SK-N-SH (cell line): ENCODE data around the gene CC2D1B. TPM values are rescaled to one million over a fixed set of nuclear protein-coding genes. Genes with fewer than 3 reads are reported as not detected.

Experiments
- CTCF ChIA-PET: fragments of 300-600, 350-600 bp; formaldehyde crosslinking; extraction: SDS; loops from one replicate; lab custom pipeline; 2021; lab: Yijun Ruan, JAX
- POLR2A ChIA-PET: fragments of 350-600 bp; sonication (Branson Sonifier 250); formaldehyde crosslinking; extraction: SDS; loops from one replicate; lab custom pipeline; 2020; ENCODE audit warnings: antibody characterized with exemption, inconsistent platforms; lab: Yijun Ruan, JAX
- DNase-seq: peaks from one replicate; pipeline ENCODE4 v3.0.0; 2012
- H2AFZ ChIP-seq: fragments of 200-600 bp; sonication (generic); 2 replicates; pipeline ENCODE4 v1.8.1; 2016; ENCODE audit warnings: antibody characterized with exemption, mild to moderate bottlenecking, low read depth
- H3F3A ChIP-seq: fragments of 200-600 bp; sonication (generic); replicated peaks from 2 replicates; pipeline ENCODE3; 2016; ENCODE audit warnings: antibody characterized with exemption, mild to moderate bottlenecking; ENCODE audit not compliant: insufficient read depth
- H3K27ac ChIP-seq, 2 experiments: fragments of 200-500 bp in 1 of 2; fragments of 200-600 bp in 1 of 2; sonication (Bioruptor generic) in 1 of 2; sonication (generic), shearing (Covaris generic) in 1 of 2; 2 replicates each; pipeline versions ENCODE4 v1.5.1 to v1.6.1; 2014 to 2016; ENCODE audit warnings: low read depth in 2 of 2, inconsistent platforms in 1 of 2, low read length in 1 of 2, mild to moderate bottlenecking in 1 of 2, mixed read lengths in 1 of 2
- H3K27me3 ChIP-seq: fragments of 200-600 bp; sonication (generic), shearing (Covaris generic); 2 replicates; pipeline ENCODE4 v1.6.1; 2016; ENCODE audit warnings: mixed run types; ENCODE audit not compliant: insufficient read depth
- H3K36me3 ChIP-seq, 2 experiments: fragments of 200-500 bp in 1 of 2; fragments of 200-600 bp in 1 of 2; sonication (Bioruptor generic) in 1 of 2; sonication (generic) in 1 of 2; replicated peaks in 1 of 2; 2 replicates each; pipeline versions ENCODE3 to v1.5.1; 2014 to 2016; ENCODE audit warnings: low read length in 1 of 2, mild to moderate bottlenecking in 1 of 2; ENCODE audit not compliant: insufficient read depth in 2 of 2, control insufficient read depth in 1 of 2
- H3K4me1 ChIP-seq, 2 experiments: fragments of 200-500 bp in 1 of 2; fragments of 200-600 bp in 1 of 2; sonication (Bioruptor generic) in 1 of 2; sonication (generic), shearing (Covaris generic) in 1 of 2; 2 replicates each; pipeline versions ENCODE4 v1.5.1 to v1.6.1; 2014 to 2016; ENCODE audit warnings: low read depth in 1 of 2, low read length in 1 of 2, mixed run types in 1 of 2; ENCODE audit not compliant: insufficient read depth in 2 of 2, control insufficient read depth in 1 of 2
- H3K4me2 ChIP-seq: fragments of 200-600 bp; sonication (generic), shearing (Covaris generic); 2 replicates; pipeline ENCODE4 v1.6.1; 2017; ENCODE audit warnings: mixed run types
- H3K4me3 ChIP-seq, 2 experiments: fragments of 200-500 bp in 1 of 2; fragments of 200-600 bp in 1 of 2; sonication (Bioruptor generic) in 1 of 2; sonication (generic), shearing (Covaris generic) in 1 of 2; 2 replicates each; pipeline versions ENCODE4 v1.5.1 to v1.8.1; 2014 to 2016; ENCODE audit warnings: low read depth in 2 of 2, inconsistent platforms in 1 of 2, low read length in 1 of 2, mild to moderate bottlenecking in 1 of 2, mixed read lengths in 1 of 2, moderate library complexity in 1 of 2
- H3K79me2 ChIP-seq: fragments of 200-600 bp; sonication (generic); 2 replicates; pipeline ENCODE4 v1.8.1; 2017; ENCODE audit warnings: mild to moderate bottlenecking; ENCODE audit not compliant: insufficient read depth
- H3K9ac ChIP-seq: fragments of 200-600 bp; sonication (generic); 2 replicates; pipeline ENCODE4 v1.6.1; 2017; ENCODE audit warnings: mixed run types
- H3K9me2 ChIP-seq: fragments of 200-600 bp; sonication (generic); 2 replicates; pipeline ENCODE4 v1.6.1; 2017; ENCODE audit warnings: mixed run types
- H3K9me3 ChIP-seq: fragments of 200-600 bp; sonication (generic); 2 replicates; pipeline ENCODE4 v1.6.1; 2017; ENCODE audit warnings: mixed run types, mild to moderate bottlenecking, moderate library complexity
- H4K20me1 ChIP-seq: fragments of 200-600 bp; sonication (generic); 2 replicates; pipeline ENCODE4 v1.6.1; 2017; ENCODE audit warnings: mild to moderate bottlenecking, mixed run types; ENCODE audit not compliant: insufficient read depth
- EP300 ChIP-seq, 2 experiments: IDR thresholded peaks; 2 replicates each; pipeline versions ENCODE4 v1.4.0 to v1.6.1; 2012; ENCODE audit warnings: borderline replicate concordance in 1 of 2, low read depth in 1 of 2, low read length in 1 of 2
- EZH2phosphoT487 ChIP-seq: fragments of 200-600 bp; sonication (generic); IDR thresholded peaks from 2 replicates; pipeline ENCODE4 v1.6.1; 2017; ENCODE audit warnings: low read depth, mixed run types, mild to moderate bottlenecking, antibody characterized with exemption, moderate library complexity, borderline replicate concordance
- FOXJ3 ChIP-seq: sonication (generic); formaldehyde crosslinking; IDR thresholded peaks from 2 replicates; pipeline ENCODE4 v1.5.1; 2020; ENCODE audit warnings: mild to moderate bottlenecking, missing genetic modification reagents
- FOXM1 ChIP-seq: IDR thresholded peaks from 2 replicates; pipeline ENCODE4 v1.4.0; 2012; ENCODE audit warnings: low read depth, mild to moderate bottlenecking
- GABPA ChIP-seq: IDR thresholded peaks from 2 replicates; pipeline ENCODE4 v1.4.0; 2012; ENCODE audit warnings: low read depth, mild to moderate bottlenecking
- GATA2 ChIP-seq: sonication (generic); formaldehyde crosslinking; IDR thresholded peaks from 2 replicates; pipeline ENCODE4 v1.5.0; 2020; ENCODE audit warnings: mild to moderate bottlenecking, missing genetic modification reagents
- MXI1 ChIP-seq: IDR thresholded peaks from 2 replicates; pipeline ENCODE4 v1.6.1; 2012; ENCODE audit warnings: mild to moderate bottlenecking, low read depth, low read length, improper control_type of control experiment
- NFIC ChIP-seq: IDR thresholded peaks from 2 replicates; pipeline ENCODE4 v1.4.0; 2012; ENCODE audit warnings: borderline replicate concordance
- POLR2AphosphoS5 ChIP-seq: IDR thresholded peaks from 2 replicates; pipeline ENCODE4 v1.6.1; 2012; ENCODE audit warnings: low read depth, low read length
- RAD21 ChIP-seq: IDR thresholded peaks from 2 replicates; pipeline ENCODE4 v1.6.1; 2012; ENCODE audit warnings: mild to moderate bottlenecking, low read length
- RCOR1 ChIP-seq: fragments of 150-350 bp; IDR thresholded peaks from 2 replicates; pipeline ENCODE4 v1.6.1; 2017; ENCODE audit warnings: antibody characterized with exemption, low read length
- SMC3 ChIP-seq: IDR thresholded peaks from 2 replicates; pipeline ENCODE4 v1.6.1; 2012; ENCODE audit warnings: low read depth, low read length, improper control_type of control experiment
- YY1 ChIP-seq: IDR thresholded peaks from 2 replicates; pipeline ENCODE4 v1.4.0; 2012; ENCODE audit warnings: low read depth, mild to moderate bottlenecking
- WGBS: methylation state at CpG from one replicate; pipeline ENCODE4 v1.1.6; 2017; ENCODE audit warnings: low lambda C conversion rate; 5-methylcytosine and 5-hydroxymethylcytosine counted together
- polyA plus RNA-seq, 3 experiments: library from polyadenylated mRNA; depleted of rRNA; stranded (reverse); fragments of >200 nt; gene quantifications; 2 replicates each; pipeline ENCODE4 v1.2.3, GENCODE V29; 2012
- TF ChIP-seq, protein P1 (sequence below): IDR thresholded peaks from 2 replicates; pipeline ENCODE4 v1.4.0; 2012; ENCODE audit warnings: low read depth
- TF ChIP-seq, protein P2 (sequence below): fragments of 150-350 bp; IDR thresholded peaks from 2 replicates; pipeline ENCODE4 v1.6.1; 2016; ENCODE audit warnings: mild to moderate bottlenecking, low read depth, low read length
- TF ChIP-seq, protein P3 (sequence below): IDR thresholded peaks from 2 replicates; pipeline ENCODE4; 2012
- TF ChIP-seq, protein P4 (sequence below): fragments of 200-600 bp; sonication (generic); IDR thresholded peaks from 2 replicates; pipeline ENCODE4 v1.6.1; 2017; ENCODE audit warnings: antibody characterized with exemption, mild to moderate bottlenecking, moderate library complexity
- TF ChIP-seq, protein P5 (sequence below): fragments of 150-350 bp; IDR thresholded peaks from 2 replicates; pipeline ENCODE4 v1.6.1; 2017; ENCODE audit warnings: antibody characterized with exemption, low read length, low read depth, borderline replicate concordance
- TF ChIP-seq, protein P6 (sequence below): IDR thresholded peaks from 2 replicates; pipeline ENCODE4 v1.6.1; 2012; ENCODE audit warnings: mild to moderate bottlenecking, low read depth, low read length, moderate library complexity

Gene CC2D1B
- polyA plus RNA-seq, 1 of the 3 experiments (the other 2 are of a cell fraction), result 18.7 TPM

DNA sequence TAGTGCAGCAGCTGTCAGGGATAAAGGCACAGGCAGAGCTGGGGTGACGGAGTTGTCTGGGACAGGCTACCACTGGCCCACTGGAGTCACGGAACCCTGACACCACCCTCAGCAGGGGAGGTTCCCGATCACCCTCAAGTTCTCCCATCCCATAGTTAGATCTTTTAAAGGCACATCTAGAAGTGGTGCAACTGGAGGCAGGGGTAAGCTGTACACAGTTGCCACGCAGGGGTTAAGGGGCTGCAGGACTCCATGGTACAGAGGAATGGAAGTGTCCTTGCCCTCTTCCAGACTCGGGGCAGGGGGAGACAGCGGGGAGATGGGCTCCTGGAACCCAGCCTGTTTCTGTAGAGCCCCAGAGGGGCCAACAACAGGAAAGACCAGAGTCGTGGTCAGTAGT lies 13.3 kb downstream of the CC2D1B start:
- H3K27me3 ChIP-seq, result no peaks in the 10 kb centered on the region
- no peak for DNase-seq
- no peak overlapping the region for H3K4me2 ChIP-seq
- H3K4me1 ChIP-seq, result peaks cover 0 to 5% of the 10 kb centered on the region in 2 experiments; a peak in 1 of 4 replicates
- H3K79me2 ChIP-seq, result no peaks in the 10 kb centered on the region
- WGBS, result 73% methylated on average over 6 of the region's 7 CpGs
- POLR2A ChIA-PET, result interaction anchor here (0.6 kb wide), 1 partner anchor 588 kb away, joined by 6 read pairs; no protein-coding TSS in a partner anchor
- H3K9me2 ChIP-seq, result no peaks in the 10 kb centered on the region
- no peak overlapping the region for H3K9ac ChIP-seq
- H3F3A ChIP-seq, result peaks cover 11% of the 10 kb centered on the region
- no peaks in the 10 kb centered on the region for H4K20me1 ChIP-seq
- H3K27ac ChIP-seq, result no peak overlapping the region
- H3K4me3 ChIP-seq, result no peak overlapping the region
- no peaks in the 10 kb centered on the region for H3K9me3 ChIP-seq
- H2AFZ ChIP-seq, result no peak overlapping the region
- peaks cover 12 to 63% of the 10 kb centered on the region in 2 experiments for H3K36me3 ChIP-seq
- no peak for TF ChIP-seq SMC3
- TF ChIP-seq EZH2phosphoT487, result no peak
- TF ChIP-seq, protein P1, sequence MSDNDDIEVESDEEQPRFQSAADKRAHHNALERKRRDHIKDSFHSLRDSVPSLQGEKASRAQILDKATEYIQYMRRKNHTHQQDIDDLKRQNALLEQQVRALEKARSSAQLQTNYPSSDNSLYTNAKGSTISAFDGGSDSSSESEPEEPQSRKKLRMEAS, result no peak
- TF ChIP-seq GATA2 (CRISPR knock-in tag), result no peak
- no peak for TF ChIP-seq RCOR1
- TF ChIP-seq GABPA, result no peak
- TF ChIP-seq, protein P2, sequence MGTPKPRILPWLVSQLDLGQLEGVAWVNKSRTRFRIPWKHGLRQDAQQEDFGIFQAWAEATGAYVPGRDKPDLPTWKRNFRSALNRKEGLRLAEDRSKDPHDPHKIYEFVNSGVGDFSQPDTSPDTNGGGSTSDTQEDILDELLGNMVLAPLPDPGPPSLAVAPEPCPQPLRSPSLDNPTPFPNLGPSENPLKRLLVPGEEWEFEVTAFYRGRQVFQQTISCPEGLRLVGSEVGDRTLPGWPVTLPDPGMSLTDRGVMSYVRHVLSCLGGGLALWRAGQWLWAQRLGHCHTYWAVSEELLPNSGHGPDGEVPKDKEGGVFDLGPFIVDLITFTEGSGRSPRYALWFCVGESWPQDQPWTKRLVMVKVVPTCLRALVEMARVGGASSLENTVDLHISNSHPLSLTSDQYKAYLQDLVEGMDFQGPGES, result no peak
- TF ChIP-seq NFIC, result no peak
- TF ChIP-seq, protein P3, sequence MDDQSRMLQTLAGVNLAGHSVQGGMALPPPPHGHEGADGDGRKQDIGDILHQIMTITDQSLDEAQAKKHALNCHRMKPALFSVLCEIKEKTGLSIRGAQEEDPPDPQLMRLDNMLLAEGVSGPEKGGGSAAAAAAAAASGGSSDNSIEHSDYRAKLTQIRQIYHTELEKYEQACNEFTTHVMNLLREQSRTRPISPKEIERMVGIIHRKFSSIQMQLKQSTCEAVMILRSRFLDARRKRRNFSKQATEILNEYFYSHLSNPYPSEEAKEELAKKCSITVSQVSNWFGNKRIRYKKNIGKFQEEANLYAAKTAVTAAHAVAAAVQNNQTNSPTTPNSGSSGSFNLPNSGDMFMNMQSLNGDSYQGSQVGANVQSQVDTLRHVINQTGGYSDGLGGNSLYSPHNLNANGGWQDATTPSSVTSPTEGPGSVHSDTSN, result no peak
- TF ChIP-seq, protein P4, sequence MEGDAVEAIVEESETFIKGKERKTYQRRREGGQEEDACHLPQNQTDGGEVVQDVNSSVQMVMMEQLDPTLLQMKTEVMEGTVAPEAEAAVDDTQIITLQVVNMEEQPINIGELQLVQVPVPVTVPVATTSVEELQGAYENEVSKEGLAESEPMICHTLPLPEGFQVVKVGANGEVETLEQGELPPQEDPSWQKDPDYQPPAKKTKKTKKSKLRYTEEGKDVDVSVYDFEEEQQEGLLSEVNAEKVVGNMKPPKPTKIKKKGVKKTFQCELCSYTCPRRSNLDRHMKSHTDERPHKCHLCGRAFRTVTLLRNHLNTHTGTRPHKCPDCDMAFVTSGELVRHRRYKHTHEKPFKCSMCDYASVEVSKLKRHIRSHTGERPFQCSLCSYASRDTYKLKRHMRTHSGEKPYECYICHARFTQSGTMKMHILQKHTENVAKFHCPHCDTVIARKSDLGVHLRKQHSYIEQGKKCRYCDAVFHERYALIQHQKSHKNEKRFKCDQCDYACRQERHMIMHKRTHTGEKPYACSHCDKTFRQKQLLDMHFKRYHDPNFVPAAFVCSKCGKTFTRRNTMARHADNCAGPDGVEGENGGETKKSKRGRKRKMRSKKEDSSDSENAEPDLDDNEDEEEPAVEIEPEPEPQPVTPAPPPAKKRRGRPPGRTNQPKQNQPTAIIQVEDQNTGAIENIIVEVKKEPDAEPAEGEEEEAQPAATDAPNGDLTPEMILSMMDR, result no peak
- TF ChIP-seq YY1, result no peak
- no peak for TF ChIP-seq MXI1
- TF ChIP-seq EP300 (IDR thresholded peaks at IDR 0.05; ENCODE audit: borderline replicate concordance in 1 of 2, low read depth in 1 of 2, low read length in 1 of 2), result no peak
- TF ChIP-seq POLR2AphosphoS5, result no peak
- no peak for TF ChIP-seq RAD21
- TF ChIP-seq, protein P5, sequence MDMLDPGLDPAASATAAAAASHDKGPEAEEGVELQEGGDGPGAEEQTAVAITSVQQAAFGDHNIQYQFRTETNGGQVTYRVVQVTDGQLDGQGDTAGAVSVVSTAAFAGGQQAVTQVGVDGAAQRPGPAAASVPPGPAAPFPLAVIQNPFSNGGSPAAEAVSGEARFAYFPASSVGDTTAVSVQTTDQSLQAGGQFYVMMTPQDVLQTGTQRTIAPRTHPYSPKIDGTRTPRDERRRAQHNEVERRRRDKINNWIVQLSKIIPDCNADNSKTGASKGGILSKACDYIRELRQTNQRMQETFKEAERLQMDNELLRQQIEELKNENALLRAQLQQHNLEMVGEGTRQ, result no peak
- TF ChIP-seq FOXJ3 (CRISPR knock-in tag), result no peak
- TF ChIP-seq FOXM1, result no peak
- TF ChIP-seq, protein P6, sequence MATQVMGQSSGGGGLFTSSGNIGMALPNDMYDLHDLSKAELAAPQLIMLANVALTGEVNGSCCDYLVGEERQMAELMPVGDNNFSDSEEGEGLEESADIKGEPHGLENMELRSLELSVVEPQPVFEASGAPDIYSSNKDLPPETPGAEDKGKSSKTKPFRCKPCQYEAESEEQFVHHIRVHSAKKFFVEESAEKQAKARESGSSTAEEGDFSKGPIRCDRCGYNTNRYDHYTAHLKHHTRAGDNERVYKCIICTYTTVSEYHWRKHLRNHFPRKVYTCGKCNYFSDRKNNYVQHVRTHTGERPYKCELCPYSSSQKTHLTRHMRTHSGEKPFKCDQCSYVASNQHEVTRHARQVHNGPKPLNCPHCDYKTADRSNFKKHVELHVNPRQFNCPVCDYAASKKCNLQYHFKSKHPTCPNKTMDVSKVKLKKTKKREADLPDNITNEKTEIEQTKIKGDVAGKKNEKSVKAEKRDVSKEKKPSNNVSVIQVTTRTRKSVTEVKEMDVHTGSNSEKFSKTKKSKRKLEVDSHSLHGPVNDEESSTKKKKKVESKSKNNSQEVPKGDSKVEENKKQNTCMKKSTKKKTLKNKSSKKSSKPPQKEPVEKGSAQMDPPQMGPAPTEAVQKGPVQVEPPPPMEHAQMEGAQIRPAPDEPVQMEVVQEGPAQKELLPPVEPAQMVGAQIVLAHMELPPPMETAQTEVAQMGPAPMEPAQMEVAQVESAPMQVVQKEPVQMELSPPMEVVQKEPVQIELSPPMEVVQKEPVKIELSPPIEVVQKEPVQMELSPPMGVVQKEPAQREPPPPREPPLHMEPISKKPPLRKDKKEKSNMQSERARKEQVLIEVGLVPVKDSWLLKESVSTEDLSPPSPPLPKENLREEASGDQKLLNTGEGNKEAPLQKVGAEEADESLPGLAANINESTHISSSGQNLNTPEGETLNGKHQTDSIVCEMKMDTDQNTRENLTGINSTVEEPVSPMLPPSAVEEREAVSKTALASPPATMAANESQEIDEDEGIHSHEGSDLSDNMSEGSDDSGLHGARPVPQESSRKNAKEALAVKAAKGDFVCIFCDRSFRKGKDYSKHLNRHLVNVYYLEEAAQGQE, result no peak
- CTCF ChIA-PET, result no interaction called here
